Measurements from ENCODE around the gene MAN1B1. TPM values are rescaled to one million over a fixed set of nuclear protein-coding genes. Genes with fewer than 3 reads are reported as not detected.

Gene MAN1B1
- polyA plus RNA-seq, 2 of the 4 experiments (the other 2 are of a cell fraction) = 31.7 to 48.6 TPM

- ChIA-PET CTCF (interaction anchor here (0.7 to 15.7 kb wide), 24 partner anchors 9 to 234 kb away, joined by 3 to 656 read pairs (median 6); partner anchors contain the start of genes DPP7, FUT7, MAN1B1 and PAXX), POLR2A (interaction anchor here (0.6 to 1.3 kb wide), 3 partner anchors 11 to 38 kb away, joined by 3 to 5 read pairs (median 5); partner anchors contain the start of gene MAN1B1)
- TF ChIP-seq TFCP2L1 (CRISPR knock-in tag; IDR thresholded peaks at IDR 0.05) = no peak
- no peak for TF ChIP-seq CBX8 (IDR thresholded peaks at IDR 0.05)
- TF ChIP-seq CEBPB (IDR thresholded peaks at IDR 0.05) = no peak
- no peak for TF ChIP-seq RCOR1 (IDR thresholded peaks at IDR 0.05; ENCODE audit: low read depth, low read length)
- TF ChIP-seq HDAC2 (IDR thresholded peaks at IDR 0.05) = no peak
- H3K9me3 ChIP-seq = no peaks in the 10 kb centered on the region
- no peak for FAIRE-seq
- no peak overlapping the region for H3K27ac ChIP-seq
- no peak overlapping the region for H3K4me2 ChIP-seq
- 85% methylated on average over 23 of the region's 72 CpGs for WGBS (ENCODE audit: missing lambda C conversion rate)
- H3K4me3 ChIP-seq = no peak overlapping the region
- DNase-seq (ENCODE audit: low read depth in 1 of 2, low spot score in 1 of 2) = no peak
- peaks cover 23% of the 10 kb centered on the region for H3K4me1 ChIP-seq
- ATAC-seq = no peak
These were observed 37.9 kb upstream of the MAN1B1 start for GRCh38 chr9:137048655-137049543.

DNA sequence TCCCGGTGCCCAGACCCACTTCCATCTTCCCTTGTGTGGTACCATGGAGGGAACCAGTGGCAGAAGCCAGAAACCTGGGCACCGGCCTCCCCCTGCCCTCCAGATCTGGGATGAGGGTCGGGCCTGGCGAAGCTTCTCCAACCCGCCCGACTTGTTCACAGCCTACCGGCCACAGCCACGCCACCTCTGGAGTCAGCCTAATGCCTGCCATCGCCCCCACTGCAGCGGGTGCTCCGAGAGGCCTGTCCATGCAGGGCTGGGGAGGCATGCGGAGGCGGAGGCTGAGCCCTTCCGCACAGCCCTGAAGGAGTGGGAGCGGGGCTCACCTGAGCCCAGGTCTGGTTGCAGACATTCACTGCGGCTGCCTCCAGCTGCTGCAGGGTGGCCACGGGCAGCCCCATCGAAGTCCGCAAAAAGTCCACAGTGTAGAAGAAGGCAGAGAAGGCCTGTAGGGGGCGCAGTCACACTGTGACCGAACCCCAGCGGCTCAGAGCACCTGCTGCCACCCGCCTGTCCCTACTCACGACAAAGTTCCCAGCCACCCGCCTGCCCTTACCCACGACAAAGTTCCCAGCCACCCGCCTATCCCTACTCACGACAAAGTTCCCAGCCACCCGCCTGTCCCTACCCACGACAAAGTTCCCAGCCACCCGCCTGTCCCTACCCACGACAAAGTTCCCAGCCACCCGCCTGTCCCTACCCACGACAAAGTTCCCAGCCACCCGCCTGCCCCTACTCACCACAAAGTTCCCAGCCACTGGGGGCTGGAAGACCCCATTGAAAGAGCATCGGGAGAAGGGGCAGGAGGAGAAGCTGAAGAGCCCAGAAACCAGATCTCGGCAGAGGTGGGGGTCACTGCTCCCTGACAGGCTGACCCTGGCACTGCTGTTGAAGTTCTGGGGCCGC, 37.0 kb upstream of the MAN1B1 start:
- no peak for FAIRE-seq
- Histone ChIP-seq H3K4me1 (peaks cover 22% of the 10 kb centered on the region), H3K4me2 (no peak overlapping the region), H3K4me3 (no peak overlapping the region), H3K27ac (no peak overlapping the region), H3K9me3 (no peaks in the 10 kb centered on the region)
- ChIA-PET POLR2A (interaction anchor here (1.0 to 1.3 kb wide), 2 partner anchors 18 to 37 kb away, joined by 3 to 5 read pairs; partner anchors contain the start of gene MAN1B1), CTCF (interaction anchor here (0.6 to 15.7 kb wide), 22 partner anchors 10 to 235 kb away, joined by 3 to 656 read pairs (median 4); partner anchors contain the start of genes DPP7, FUT7, MAN1B1 and PAXX)
- ATAC-seq = peak; percentile 17 to 68; a peak in 3 of 6 replicates
- WGBS (ENCODE audit: missing lambda C conversion rate) = 37% methylated on average over 28 of the region's 38 CpGs
- peak; percentile 70 to 73 for DNase-seq (ENCODE audit: low read depth in 1 of 2, low spot score in 1 of 2)
- no peak for TF ChIP-seq FOXS1 (CRISPR knock-in tag; IDR thresholded peaks at IDR 0.05)
- TF ChIP-seq SMC3 (IDR thresholded peaks at IDR 0.05) = peak; percentile 28; the same call in 1 of the 3 replicates
- TF ChIP-seq RAD21 (conservative IDR thresholded peaks at IDR 0.05 in 1 of 2, IDR thresholded peaks at IDR 0.05 in 1 of 2) = peak; percentile 41 to 63; a peak in 4 of 5 replicates
- peak; percentile 49 for TF ChIP-seq CTCF (IDR thresholded peaks at IDR 0.05)
- no peak for TF ChIP-seq PBX3 (IDR thresholded peaks at IDR 0.05)

DNA sequence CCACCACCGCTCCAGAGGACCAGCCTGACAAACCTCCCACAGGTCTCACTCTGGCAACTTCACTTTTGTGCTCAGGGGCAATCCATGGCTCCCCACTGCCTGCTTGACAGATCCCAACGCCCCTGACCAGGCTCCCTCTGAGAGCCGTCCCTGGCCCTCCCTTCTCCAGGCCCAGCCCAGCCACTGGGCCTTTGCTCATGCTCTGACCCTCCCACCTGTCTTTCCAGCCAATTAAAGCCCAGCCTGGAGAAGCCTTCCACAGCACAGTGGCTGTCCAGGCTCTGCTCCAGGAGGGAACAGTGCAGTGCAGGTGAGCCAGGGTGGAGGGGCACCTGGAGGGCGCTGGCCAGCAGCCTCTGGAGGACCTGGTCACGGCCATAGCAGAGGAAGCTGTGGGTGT, 36.2 kb upstream of the MAN1B1 start:
- 61% methylated on average over 5 of the region's 5 CpGs for whole genome bisulfite sequencing (ENCODE audit: missing lambda C conversion rate)
- ATAC-seq = peak in 1 of 2 experiments; percentile 11; a peak in 2 of 6 replicates

More for the DNA sequence above, 36.2 kb upstream of the MAN1B1 start:
- Histone ChIP-seq H3K4me1 (peaks cover 26% of the 10 kb centered on the region), H3K9me3 (no peaks in the 10 kb centered on the region), H3K4me2 (no peak overlapping the region), H3K4me3 (no peak overlapping the region), H3K27ac (no peak overlapping the region)
- CTCF ChIA-PET = interaction anchor here (0.6 to 15.7 kb wide), 4 partner anchors 14 to 200 kb away, joined by 3 to 656 read pairs (median 37); partner anchors contain the start of genes ABCA2 and SAPCD2
- TF ChIP-seq ZC3H11A (IDR thresholded peaks at IDR 0.05) (no peak), REST (IDR thresholded peaks at IDR 0.05) (no peak), FOSB (CRISPR knock-in tag; IDR thresholded peaks at IDR 0.05) (no peak), ZFP36 (IDR thresholded peaks at IDR 0.05; ENCODE audit: borderline replicate concordance, partially characterized antibody) (no peak)
- POLR2A ChIA-PET = no interaction called here
- DNase-seq (ENCODE audit: low read depth in 1 of 2, low spot score in 1 of 2) (no peak), FAIRE-seq (no peak)
